Measurements from ENCODE around the gene CCT8.
"Not testable (repeated sequence)": the region's sequence is repeated elsewhere in the genome, so short reads cannot be mapped to it uniquely, and the experiment has no call there.

The CCT8 gene

GRCh38 chr21:29018540-29018939, 54.9 kb downstream of the CCT8 start:
- TF ChIP-seq ZC3H10 (CRISPR knock-in tag; IDR thresholded peaks at IDR 0.05) (no peak), ZNF565 (CRISPR knock-in tag; conservative IDR thresholded peaks at IDR 0.05; ENCODE audit: low read depth) (no peak), SNAI2 (CRISPR knock-in tag; IDR thresholded peaks at IDR 0.05) (no peak), ZFP30 (CRISPR knock-in tag; IDR thresholded peaks at IDR 0.05) (no peak), CSRNP3 (CRISPR knock-in tag; IDR thresholded peaks at IDR 0.05) (no peak), ZNF8 (CRISPR knock-in tag; IDR thresholded peaks at IDR 0.05) (no peak)
- TF ChIP-seq, protein P1, sequence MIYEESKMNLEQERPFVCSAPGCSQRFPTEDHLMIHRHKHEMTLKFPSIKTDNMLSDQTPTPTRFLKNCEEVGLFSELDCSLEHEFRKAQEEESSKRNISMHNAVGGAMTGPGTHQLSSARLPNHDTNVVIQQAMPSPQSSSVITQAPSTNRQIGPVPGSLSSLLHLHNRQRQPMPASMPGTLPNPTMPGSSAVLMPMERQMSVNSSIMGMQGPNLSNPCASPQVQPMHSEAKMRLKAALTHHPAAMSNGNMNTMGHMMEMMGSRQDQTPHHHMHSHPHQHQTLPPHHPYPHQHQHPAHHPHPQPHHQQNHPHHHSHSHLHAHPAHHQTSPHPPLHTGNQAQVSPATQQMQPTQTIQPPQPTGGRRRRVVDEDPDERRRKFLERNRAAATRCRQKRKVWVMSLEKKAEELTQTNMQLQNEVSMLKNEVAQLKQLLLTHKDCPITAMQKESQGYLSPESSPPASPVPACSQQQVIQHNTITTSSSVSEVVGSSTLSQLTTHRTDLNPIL (CRISPR knock-in tag; IDR thresholded peaks at IDR 0.05; ENCODE audit: low read depth): no peak
- peak; percentile 70 for ATAC-seq

DNA sequence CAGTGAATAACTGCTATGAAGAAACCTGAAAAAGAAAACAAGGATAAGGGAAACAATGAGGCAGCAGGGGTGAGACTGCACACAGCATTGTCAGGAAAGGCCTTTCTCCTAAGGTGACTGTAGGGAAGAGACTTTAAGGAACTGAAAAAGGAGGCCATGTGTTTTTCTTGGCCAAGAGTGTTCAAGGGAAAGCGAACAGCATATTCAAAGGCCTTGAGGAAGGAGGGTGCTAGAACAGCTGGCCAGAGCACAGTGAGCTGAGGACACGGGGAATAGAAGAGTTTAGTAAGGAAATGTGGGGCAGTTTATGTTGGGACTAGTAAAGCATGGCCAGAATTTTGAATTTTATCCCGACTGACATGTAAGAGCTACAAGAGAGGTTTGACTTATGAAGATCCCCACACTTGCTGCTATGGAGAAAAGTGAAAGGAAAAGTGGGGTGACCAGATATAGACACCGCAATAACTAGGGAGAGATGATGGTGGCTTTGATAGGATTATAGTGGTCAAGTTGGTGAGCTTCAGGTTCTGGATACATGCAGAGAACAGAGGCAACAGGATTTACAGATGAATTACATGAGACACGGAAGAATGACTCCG, 55.7 kb downstream of the CCT8 start:
- no peak for ATAC-seq
- TF ChIP-seq ZC3H10 (CRISPR knock-in tag; IDR thresholded peaks at IDR 0.05) (no peak), TOX (CRISPR knock-in tag; IDR thresholded peaks at IDR 0.05; ENCODE audit: borderline replicate concordance) (no peak), GLIS3 (CRISPR knock-in tag; IDR thresholded peaks at IDR 0.05) (no peak), ZNF70 (CRISPR knock-in tag; IDR thresholded peaks at IDR 0.05) (no peak), ZFP30 (CRISPR knock-in tag; IDR thresholded peaks at IDR 0.05) (no peak), ZNF8 (CRISPR knock-in tag; IDR thresholded peaks at IDR 0.05) (no peak), OSR1 (CRISPR knock-in tag; IDR thresholded peaks at IDR 0.05) (no peak), BACH2 (CRISPR knock-in tag; IDR thresholded peaks at IDR 0.05; ENCODE audit: borderline replicate concordance) (no peak), SNAI2 (CRISPR knock-in tag; IDR thresholded peaks at IDR 0.05) (no peak)

GRCh38 chr21:29011236-29011635, 62.2 kb downstream of the CCT8 start:
- ATAC-seq: not testable (repeated sequence)

GRCh38 chr21:29008367-29008766, 65.1 kb downstream of the CCT8 start:
- no peak for TF ChIP-seq ZNF8 (CRISPR knock-in tag; IDR thresholded peaks at IDR 0.05)
- TF ChIP-seq OSR1 (CRISPR knock-in tag; IDR thresholded peaks at IDR 0.05): no peak

DNA sequence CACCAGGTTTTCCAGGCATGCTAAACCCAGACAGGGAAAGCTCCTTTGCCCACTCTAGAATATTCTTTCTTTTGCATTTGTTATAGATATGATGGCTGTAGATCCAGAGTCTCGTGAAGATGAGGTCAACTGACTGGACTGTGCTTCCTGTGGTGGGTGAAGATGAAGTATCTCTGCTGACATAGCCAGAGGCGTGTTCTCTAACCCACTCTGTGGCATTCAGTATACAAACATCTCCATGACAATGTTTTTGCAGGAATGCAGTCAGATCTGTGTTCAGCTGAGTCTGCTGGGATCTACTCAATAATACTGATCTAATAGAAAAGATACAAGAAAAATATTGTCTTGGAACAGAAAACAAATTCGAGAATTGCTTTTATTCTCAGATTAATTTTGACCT, 65.6 kb downstream of the CCT8 start:
- TF ChIP-seq PPARA (CRISPR knock-in tag; IDR thresholded peaks at IDR 0.05; ENCODE audit: borderline replicate concordance): no peak
- no peak for TF ChIP-seq ARNTL (CRISPR knock-in tag; IDR thresholded peaks at IDR 0.05; ENCODE audit: borderline replicate concordance, low read depth)
- TF ChIP-seq, protein P2, sequence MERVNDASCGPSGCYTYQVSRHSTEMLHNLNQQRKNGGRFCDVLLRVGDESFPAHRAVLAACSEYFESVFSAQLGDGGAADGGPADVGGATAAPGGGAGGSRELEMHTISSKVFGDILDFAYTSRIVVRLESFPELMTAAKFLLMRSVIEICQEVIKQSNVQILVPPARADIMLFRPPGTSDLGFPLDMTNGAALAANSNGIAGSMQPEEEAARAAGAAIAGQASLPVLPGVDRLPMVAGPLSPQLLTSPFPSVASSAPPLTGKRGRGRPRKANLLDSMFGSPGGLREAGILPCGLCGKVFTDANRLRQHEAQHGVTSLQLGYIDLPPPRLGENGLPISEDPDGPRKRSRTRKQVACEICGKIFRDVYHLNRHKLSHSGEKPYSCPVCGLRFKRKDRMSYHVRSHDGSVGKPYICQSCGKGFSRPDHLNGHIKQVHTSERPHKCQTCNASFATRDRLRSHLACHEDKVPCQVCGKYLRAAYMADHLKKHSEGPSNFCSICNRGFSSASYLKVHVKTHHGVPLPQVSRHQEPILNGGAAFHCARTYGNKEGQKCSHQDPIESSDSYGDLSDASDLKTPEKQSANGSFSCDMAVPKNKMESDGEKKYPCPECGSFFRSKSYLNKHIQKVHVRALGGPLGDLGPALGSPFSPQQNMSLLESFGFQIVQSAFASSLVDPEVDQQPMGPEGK (CRISPR knock-in tag; IDR thresholded peaks at IDR 0.05; ENCODE audit: borderline replicate concordance): no peak
- TF ChIP-seq, protein P3, sequence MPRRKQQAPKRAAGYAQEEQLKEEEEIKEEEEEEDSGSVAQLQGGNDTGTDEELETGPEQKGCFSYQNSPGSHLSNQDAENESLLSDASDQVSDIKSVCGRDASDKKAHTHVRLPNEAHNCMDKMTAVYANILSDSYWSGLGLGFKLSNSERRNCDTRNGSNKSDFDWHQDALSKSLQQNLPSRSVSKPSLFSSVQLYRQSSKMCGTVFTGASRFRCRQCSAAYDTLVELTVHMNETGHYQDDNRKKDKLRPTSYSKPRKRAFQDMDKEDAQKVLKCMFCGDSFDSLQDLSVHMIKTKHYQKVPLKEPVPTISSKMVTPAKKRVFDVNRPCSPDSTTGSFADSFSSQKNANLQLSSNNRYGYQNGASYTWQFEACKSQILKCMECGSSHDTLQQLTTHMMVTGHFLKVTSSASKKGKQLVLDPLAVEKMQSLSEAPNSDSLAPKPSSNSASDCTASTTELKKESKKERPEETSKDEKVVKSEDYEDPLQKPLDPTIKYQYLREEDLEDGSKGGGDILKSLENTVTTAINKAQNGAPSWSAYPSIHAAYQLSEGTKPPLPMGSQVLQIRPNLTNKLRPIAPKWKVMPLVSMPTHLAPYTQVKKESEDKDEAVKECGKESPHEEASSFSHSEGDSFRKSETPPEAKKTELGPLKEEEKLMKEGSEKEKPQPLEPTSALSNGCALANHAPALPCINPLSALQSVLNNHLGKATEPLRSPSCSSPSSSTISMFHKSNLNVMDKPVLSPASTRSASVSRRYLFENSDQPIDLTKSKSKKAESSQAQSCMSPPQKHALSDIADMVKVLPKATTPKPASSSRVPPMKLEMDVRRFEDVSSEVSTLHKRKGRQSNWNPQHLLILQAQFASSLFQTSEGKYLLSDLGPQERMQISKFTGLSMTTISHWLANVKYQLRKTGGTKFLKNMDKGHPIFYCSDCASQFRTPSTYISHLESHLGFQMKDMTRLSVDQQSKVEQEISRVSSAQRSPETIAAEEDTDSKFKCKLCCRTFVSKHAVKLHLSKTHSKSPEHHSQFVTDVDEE (CRISPR knock-in tag; IDR thresholded peaks at IDR 0.05): no peak
- no peak for TF ChIP-seq ZNF8 (CRISPR knock-in tag; IDR thresholded peaks at IDR 0.05)
- TF ChIP-seq, protein P4, sequence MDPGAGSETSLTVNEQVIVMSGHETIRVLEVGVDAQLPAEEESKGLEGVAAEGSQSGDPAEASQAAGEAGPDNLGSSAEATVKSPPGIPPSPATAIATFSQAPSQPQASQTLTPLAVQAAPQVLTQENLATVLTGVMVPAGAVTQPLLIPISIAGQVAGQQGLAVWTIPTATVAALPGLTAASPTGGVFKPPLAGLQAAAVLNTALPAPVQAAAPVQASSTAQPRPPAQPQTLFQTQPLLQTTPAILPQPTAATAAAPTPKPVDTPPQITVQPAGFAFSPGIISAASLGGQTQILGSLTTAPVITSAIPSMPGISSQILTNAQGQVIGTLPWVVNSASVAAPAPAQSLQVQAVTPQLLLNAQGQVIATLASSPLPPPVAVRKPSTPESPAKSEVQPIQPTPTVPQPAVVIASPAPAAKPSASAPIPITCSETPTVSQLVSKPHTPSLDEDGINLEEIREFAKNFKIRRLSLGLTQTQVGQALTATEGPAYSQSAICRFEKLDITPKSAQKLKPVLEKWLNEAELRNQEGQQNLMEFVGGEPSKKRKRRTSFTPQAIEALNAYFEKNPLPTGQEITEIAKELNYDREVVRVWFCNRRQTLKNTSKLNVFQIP (CRISPR knock-in tag; IDR thresholded peaks at IDR 0.05; ENCODE audit: borderline replicate concordance, low read depth): no peak
- TF ChIP-seq, protein P1 (CRISPR knock-in tag; IDR thresholded peaks at IDR 0.05; ENCODE audit: low read depth): no peak
- no peak for TF ChIP-seq BACH2 (CRISPR knock-in tag; IDR thresholded peaks at IDR 0.05; ENCODE audit: borderline replicate concordance)
- no peak for TF ChIP-seq ZFP30 (CRISPR knock-in tag; IDR thresholded peaks at IDR 0.05)
- no peak for TF ChIP-seq CSDC2 (CRISPR knock-in tag; IDR thresholded peaks at IDR 0.05)
- TF ChIP-seq RARB (CRISPR knock-in tag; IDR thresholded peaks at IDR 0.05): no peak
- no peak for TF ChIP-seq CSRNP3 (CRISPR knock-in tag; IDR thresholded peaks at IDR 0.05)
- no peak for TF ChIP-seq GLIS3 (CRISPR knock-in tag; IDR thresholded peaks at IDR 0.05)
- no peak for TF ChIP-seq OSR1 (CRISPR knock-in tag; IDR thresholded peaks at IDR 0.05)
- no peak for TF ChIP-seq ESRRG (CRISPR knock-in tag; IDR thresholded peaks at IDR 0.05)
- TF ChIP-seq SNAI2 (CRISPR knock-in tag; IDR thresholded peaks at IDR 0.05): no peak
- no peak for TF ChIP-seq ZC3H10 (CRISPR knock-in tag; IDR thresholded peaks at IDR 0.05)
- TF ChIP-seq ZFP3 (CRISPR knock-in tag; IDR thresholded peaks at IDR 0.05): no peak
- no peak for ATAC-seq

More at GRCh38 chr21:29008367-29008766, 65.1 kb downstream of the CCT8 start:
- ATAC-seq: no peak
